Smooth muscle cell (in vitro differentiated cells): ENCODE measurements around the gene ROR2. TPM values are rescaled to one million over a fixed set of nuclear protein-coding genes. Genes with fewer than 3 reads are reported as not detected.

Experiments
- DNase-seq: peaks from one replicate; lab custom pipeline; 2025; ENCODE audit not compliant: unreplicated experiment; lab: John Stamatoyannopoulos, UW
- H2AFZ ChIP-seq: fragments of 200-600 bp; sonication (generic); 2 replicates; pipeline ENCODE4 v1.6.0; 2016; ENCODE audit warnings: antibody characterized with exemption, low read depth, mild to moderate bottlenecking
- H3F3A ChIP-seq: fragments of 200-600 bp; sonication (generic); 2 replicates; pipeline ENCODE4 v1.6.0; 2017; ENCODE audit warnings: antibody characterized with exemption, low read depth
- H3K27ac ChIP-seq: fragments of 200-600 bp; sonication (generic); 2 replicates; pipeline ENCODE4 v1.5.1; 2016; ENCODE audit warnings: low read depth, mild to moderate bottlenecking
- H3K27me3 ChIP-seq: fragments of 200-600 bp; sonication (generic); 2 replicates; pipeline ENCODE4 v1.6.1; 2016; ENCODE audit warnings: low read depth, mild to moderate bottlenecking
- H3K36me3 ChIP-seq: fragments of 200-600 bp; sonication (generic); 2 replicates; pipeline ENCODE4 v1.5.1; 2016; ENCODE audit warnings: low read depth
- H3K4me1 ChIP-seq: fragments of 200-600 bp; sonication (generic); 2 replicates; pipeline ENCODE4 v1.5.1; 2016; ENCODE audit warnings: low read depth
- H3K4me2 ChIP-seq: fragments of 200-600 bp; sonication (generic); 2 replicates; pipeline ENCODE4 v1.6.0; 2016; ENCODE audit warnings: mild to moderate bottlenecking
- H3K4me3 ChIP-seq: fragments of 200-600 bp; sonication (generic); 2 replicates; pipeline ENCODE4 v1.5.1; 2016; ENCODE audit warnings: mild to moderate bottlenecking
- H3K79me2 ChIP-seq: fragments of 200-600 bp; sonication (generic); 2 replicates; pipeline ENCODE4 v1.6.0; 2016; ENCODE audit warnings: low read depth, mild to moderate bottlenecking
- H3K9ac ChIP-seq: fragments of 200-600 bp; sonication (generic); 2 replicates; pipeline ENCODE4 v1.6.0; 2016; ENCODE audit warnings: low read depth
- H3K9me3 ChIP-seq: fragments of 200-600 bp; sonication (generic); replicated peaks from 2 replicates; pipeline ENCODE4 v1.5.1; 2016; ENCODE audit warnings: low read depth
- H4K20me1 ChIP-seq: fragments of 200-600 bp; sonication (generic); 2 replicates; pipeline ENCODE4 v1.6.0; 2016; ENCODE audit warnings: low read depth
- CTCF ChIP-seq: fragments of 200-600 bp; sonication (generic); IDR thresholded peaks from 2 replicates; pipeline ENCODE4 v1.5.1; 2017; ENCODE audit warnings: borderline replicate concordance, mild to moderate bottlenecking, antibody characterized with exemption; ENCODE audit not compliant: insufficient read depth, poor library complexity, severe bottlenecking
- WGBS: methylation state at CpG from one replicate; pipeline ENCODE4 v1.1.7; 2016; ENCODE audit warnings: low lambda C conversion rate; 5-methylcytosine and 5-hydroxymethylcytosine counted together
- polyA plus RNA-seq: library from polyadenylated mRNA; unstranded; fragments of >200 nt; fragmentation: Nextera tagmentation; extraction: Ambion mirVana; gene quantifications from 2 replicates; pipeline ENCODE4 v1.2.1, GENCODE V29; 2016
- total RNA-seq: library from RNA; depleted of rRNA; stranded (reverse); fragments of >200 nt; gene quantifications from 2 replicates; pipeline ENCODE4 v1.2.3, GENCODE V29; 2014

Gene ROR2
- total RNA-seq (15.7 and 16.7 TPM in 2 replicates), polyA plus RNA-seq (16.3 and 21.7 TPM in 2 replicates)

GRCh38 chr9:91949946-91950664 lies at the start of gene ROR2:
Gene ROR2, minus strand, starts transcription at chr9:91950228.
- Histone ChIP-seq H3F3A (peaks cover 25% of the 10 kb centered on the region), H3K4me1 (peaks cover 46% of the 10 kb centered on the region), H4K20me1 (peaks cover 18% of the 10 kb centered on the region), H3K9ac (peak within 1 kb of the TSS; percentile 61), H3K4me3 (peak within 1 kb of the TSS; percentile 92), H2AFZ (peak within 1 kb of the TSS; percentile 85), H3K9me3 (no peaks in the 10 kb centered on the region), H3K27ac (peak within 1 kb of the TSS; percentile 21), H3K79me2 (peaks cover 28% of the 10 kb centered on the region), H3K27me3 (no peaks in the 10 kb centered on the region), H3K4me2 (peak within 1 kb of the TSS; percentile 90), H3K36me3 (no peaks in the 10 kb centered on the region)
- WGBS = under 1% methylated on average over 60 of the region's 81 CpGs
- peak; percentile 67 for TF ChIP-seq CTCF
- peak; percentile 51 for DNase-seq

DNA sequence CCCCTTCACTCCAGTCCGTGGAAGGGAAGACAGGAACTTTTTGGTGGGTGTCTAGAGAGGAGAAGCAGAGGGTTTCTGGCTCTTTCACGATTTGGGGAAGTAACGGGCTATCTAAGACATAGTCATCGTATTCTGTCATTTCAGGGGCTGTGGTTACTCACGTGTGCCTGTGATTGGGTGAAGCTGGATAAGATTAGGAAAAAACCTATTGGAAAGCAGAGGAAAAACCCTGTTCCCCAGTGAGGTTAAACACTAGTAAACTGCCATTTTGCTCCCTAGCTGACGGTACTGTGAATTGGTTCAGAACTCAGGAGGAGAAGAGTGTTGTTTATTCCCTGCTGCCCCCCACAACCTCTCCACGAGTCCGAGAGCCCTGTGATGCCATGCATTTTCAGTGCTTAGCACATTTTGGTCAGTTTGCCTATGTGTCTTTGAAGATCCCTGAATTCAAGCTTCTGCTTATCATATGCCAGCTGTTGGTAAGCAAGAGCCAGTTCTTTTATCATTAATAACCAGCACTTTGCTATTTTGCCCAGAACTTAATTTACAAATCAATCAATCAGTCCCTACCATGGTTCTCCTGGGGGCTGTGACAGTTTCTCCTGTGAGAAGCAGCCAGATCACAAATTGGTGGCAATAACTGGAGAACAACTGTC lies 45.1 kb upstream of the ROR2 start:
- Histone ChIP-seq H3K27ac (no peak overlapping the region), H3K4me3 (no peak overlapping the region), H3K79me2 (no peaks in the 10 kb centered on the region), H4K20me1 (no peaks in the 10 kb centered on the region), H3K4me2 (no peak overlapping the region), H3K36me3 (no peaks in the 10 kb centered on the region), H3K9me3 (no peaks in the 10 kb centered on the region), H3K4me1 (no peaks in the 10 kb centered on the region), H3F3A (no peaks in the 10 kb centered on the region), H3K9ac (no peak overlapping the region), H2AFZ (no peak overlapping the region), H3K27me3 (peaks cover 11% of the 10 kb centered on the region)
- 44% methylated on average over 8 of the region's 8 CpGs for WGBS
- TF ChIP-seq CTCF = no peak
- no peak for DNase-seq

- DNase-seq = no peak
- no peaks in the 10 kb centered on the region for H3K9me3 ChIP-seq
- H3F3A ChIP-seq = no peaks in the 10 kb centered on the region
- no peaks in the 10 kb centered on the region for H3K79me2 ChIP-seq
- no peak overlapping the region for H3K27ac ChIP-seq
- H3K36me3 ChIP-seq = no peaks in the 10 kb centered on the region
- no peak for TF ChIP-seq CTCF
- peaks cover 11% of the 10 kb centered on the region for H3K27me3 ChIP-seq
- no peak overlapping the region for H3K4me2 ChIP-seq
- WGBS = 13% methylated on average over 4 of the region's 4 CpGs
- no peaks in the 10 kb centered on the region for H4K20me1 ChIP-seq
- no peak overlapping the region for H2AFZ ChIP-seq
- no peak overlapping the region for H3K9ac ChIP-seq
- H3K4me1 ChIP-seq = no peaks in the 10 kb centered on the region
- no peak overlapping the region for H3K4me3 ChIP-seq
These were observed 44.4 kb upstream of the ROR2 start for GRCh38 chr9:91994422-91994821.
